Endothelial cell of umbilical vein (primary cell): Measurements from ENCODE around the gene MROH8. TPM values are rescaled to one million over a fixed set of nuclear protein-coding genes. Genes with fewer than 3 reads are reported as not detected.

ENCODE experiments used
- BruUV-seq: library from RNA; stranded (reverse); fragments of 400-500 nt; replicated peaks from 2 replicates; lab custom pipeline; 2021; lab: Mats Ljungman, UMichigan
- CTCF ChIA-PET: fragments of 300-600, 350-600 bp; sonication (Branson Sonifier 250); formaldehyde crosslinking; loops from one replicate; lab custom pipeline; 2021; ENCODE audit warnings: antibody characterized with exemption, inconsistent platforms; lab: Charles Lee
- POLR2A ChIA-PET: fragments of 300-600, 350-600 bp; sonication (Branson Sonifier 250); formaldehyde crosslinking; loops from one replicate; lab custom pipeline; 2021; ENCODE audit warnings: antibody characterized with exemption, inconsistent platforms; lab: Charles Lee
- DNase-seq: peaks from one replicate; pipeline ENCODE4 v3.0.0-alpha.2; 2011; ENCODE audit warnings: low read depth, low spot score
- FAIRE-seq: peaks from 2 replicates; lab custom pipeline; 2011; peaks lifted over from hg19 to GRCh38; lab: Jason Lieb, UNC
- H2AFZ ChIP-seq: 2 replicates; pipeline ENCODE4 v1.6.0; 2012; ENCODE audit warnings: low read depth, low read length, control low read depth, inconsistent platforms
- H3K27ac ChIP-seq: 2 replicates; pipeline ENCODE4 v1.5.1; 2011; ENCODE audit warnings: low read depth, mild to moderate bottlenecking, control low read depth, low read length, moderate library complexity; ENCODE audit not compliant: insufficient read depth
- H3K27me3 ChIP-seq, 2 experiments: 2 replicates each; pipeline versions ENCODE4 v1.6.0 to v1.6.1; 2011; ENCODE audit warnings: low read length in 2 of 2, mixed read lengths in 1 of 2; ENCODE audit not compliant: control insufficient read depth in 2 of 2, insufficient read depth in 2 of 2
- H3K36me3 ChIP-seq, 2 experiments: 2 replicates in 1 of 2; 3 replicates in 1 of 2; pipeline ENCODE4 v1.5.1; 2011; ENCODE audit warnings: low read length in 2 of 2, mild to moderate bottlenecking in 1 of 2, moderate library complexity in 1 of 2; ENCODE audit not compliant: control insufficient read depth in 2 of 2, insufficient read depth in 2 of 2; ENCODE audit errors: extremely low read depth in 1 of 2
- H3K4me1 ChIP-seq: 3 replicates; pipeline ENCODE4 v1.5.1; 2011; ENCODE audit warnings: mild to moderate bottlenecking, low read length; ENCODE audit not compliant: control insufficient read depth, insufficient read depth; ENCODE audit errors: extremely low read depth
- H3K4me2 ChIP-seq: 2 replicates; pipeline ENCODE4 v1.6.1; 2011; ENCODE audit warnings: low read length, control low read depth, mixed read lengths; ENCODE audit not compliant: insufficient read depth
- H3K4me3 ChIP-seq, 3 experiments: fragments of 200-600 bp in 1 of 3; sonication (generic), shearing (Covaris generic) in 1 of 3; replicated peaks in 1 of 3; 2 replicates each; pipeline ENCODE4 v1.5.1; 2011 to 2016; ENCODE audit warnings: control low read depth in 3 of 3, low read length in 3 of 3, mild to moderate bottlenecking in 2 of 3, inconsistent platforms in 1 of 3, low read depth in 1 of 3, moderate library complexity in 1 of 3; ENCODE audit not compliant: insufficient read depth in 1 of 3
- H3K79me2 ChIP-seq: 2 replicates; pipeline ENCODE4 v1.6.0; 2012; ENCODE audit warnings: low read length, inconsistent platforms; ENCODE audit not compliant: control insufficient read depth, insufficient read depth
- H3K9ac ChIP-seq: replicated peaks from 2 replicates; pipeline ENCODE3; 2011; ENCODE audit warnings: low read length, control low read depth; ENCODE audit not compliant: insufficient read depth; ENCODE audit errors: extremely low read depth
- H3K9me1 ChIP-seq: replicated peaks from 3 replicates; pipeline ENCODE4 v1.6.0; 2011; ENCODE audit warnings: mild to moderate bottlenecking, low read length; ENCODE audit not compliant: control insufficient read depth, insufficient read depth; ENCODE audit errors: extremely low read depth
- H3K9me3 ChIP-seq: replicated peaks from 2 replicates; pipeline ENCODE4 v1.5.1; 2012; ENCODE audit warnings: low read length, inconsistent platforms; ENCODE audit not compliant: control insufficient read depth, insufficient read depth
- H4K20me1 ChIP-seq: replicated peaks from 2 replicates; pipeline ENCODE3; 2011; ENCODE audit warnings: mild to moderate bottlenecking, low read length; ENCODE audit not compliant: control insufficient read depth, insufficient read depth; ENCODE audit errors: extremely low read depth
- CTCF ChIP-seq, 2 donors: IDR thresholded peaks; 1 replicate in 1 of 2; 2 replicates in 1 of 2; pipeline ENCODE4 v1.5.1; 2011; ENCODE audit warnings: low read length in 2 of 2, mild to moderate bottlenecking in 2 of 2, moderate library complexity in 2 of 2, control low read depth in 1 of 2, inconsistent platforms in 1 of 2, low read depth in 1 of 2; ENCODE audit not compliant: insufficient read depth in 1 of 2; ENCODE audit errors: extremely low read depth in 1 of 2
- EZH2 ChIP-seq: IDR thresholded peaks from 2 replicates; pipeline ENCODE4 v1.6.1; 2012; ENCODE audit warnings: borderline replicate concordance, low read depth, mild to moderate bottlenecking, moderate library complexity, low read length, inconsistent platforms; ENCODE audit not compliant: severe bottlenecking
- FOS ChIP-seq: IDR thresholded peaks from 2 replicates; pipeline ENCODE4 v1.6.1; 2011; ENCODE audit warnings: mild to moderate bottlenecking, low read length, moderate library complexity, borderline replicate concordance; ENCODE audit not compliant: insufficient read depth
- GATA2 ChIP-seq: IDR thresholded peaks from 2 replicates; pipeline ENCODE4 v1.7.0; 2011; ENCODE audit warnings: low read depth, mild to moderate bottlenecking, moderate library complexity, mixed read lengths, low read length; ENCODE audit not compliant: insufficient read length, insufficient read depth
- JUN ChIP-seq: IDR thresholded peaks from 2 replicates; pipeline ENCODE4 v1.6.1; 2011; ENCODE audit warnings: borderline replicate concordance, low read depth; ENCODE audit not compliant: insufficient read length, insufficient read depth
- MYC ChIP-seq: IDR thresholded peaks from one replicate; pipeline ENCODE4 v1.6.1; 2011; ENCODE audit warnings: mild to moderate bottlenecking, low read depth, low read length
- POLR2A ChIP-seq: IDR thresholded peaks from 2 replicates; pipeline ENCODE4 v1.6.1; 2012; ENCODE audit warnings: low read depth, mild to moderate bottlenecking, control low read depth, low read length
- POLR2AphosphoS5 ChIP-seq: IDR thresholded peaks from 2 replicates; pipeline ENCODE4 v1.6.1; 2012; ENCODE audit warnings: low read depth, mild to moderate bottlenecking, control low read depth, low read length, moderate library complexity; ENCODE audit not compliant: insufficient read depth
- dilution Hi-C: fragments of 300-500 bp; cut with MboI; formaldehyde crosslinking; loops from one replicate; pipeline ENCODE4 v1.15.0; 2019; ENCODE audit warnings: low sequenced_read_pairs; ENCODE audit not compliant: extremely low pct_ligation_motif_present
- intact Hi-C: fragments of 100-400 bp; cut with micrococcal nuclease; formaldehyde crosslinking; loops from one replicate; pipeline ENCODE4 v1.10.0; 2022
- polyA plus RNA-seq, 4 experiments: library from polyadenylated mRNA; depleted of rRNA in 3 of 4; stranded (reverse) in 3 of 4; unstranded in 1 of 4; fragments of >200 nt; gene quantifications; 2 replicates each; pipeline versions ENCODE4 v1.2.1 to v1.2.3, GENCODE V29; 2011 to 2012; ENCODE audit warnings: missing spikeins in 1 of 4
- total RNA-seq: library from RNA; stranded (reverse); gene quantifications from 2 replicates; pipeline ENCODE4 v1.2.3, GENCODE V29; 2021
- TF ChIP-seq, protein P1 (sequence below): IDR thresholded peaks from 2 replicates; pipeline ENCODE4 v1.6.1; 2011; ENCODE audit not compliant: insufficient read depth, insufficient read length

Gene MROH8
- total and polyA plus RNA-seq, 2 donors (not counting 3 experiments of a cell fraction or from before 2014, with no cell fraction given) = 1.3 to 1.5 TPM

DNA sequence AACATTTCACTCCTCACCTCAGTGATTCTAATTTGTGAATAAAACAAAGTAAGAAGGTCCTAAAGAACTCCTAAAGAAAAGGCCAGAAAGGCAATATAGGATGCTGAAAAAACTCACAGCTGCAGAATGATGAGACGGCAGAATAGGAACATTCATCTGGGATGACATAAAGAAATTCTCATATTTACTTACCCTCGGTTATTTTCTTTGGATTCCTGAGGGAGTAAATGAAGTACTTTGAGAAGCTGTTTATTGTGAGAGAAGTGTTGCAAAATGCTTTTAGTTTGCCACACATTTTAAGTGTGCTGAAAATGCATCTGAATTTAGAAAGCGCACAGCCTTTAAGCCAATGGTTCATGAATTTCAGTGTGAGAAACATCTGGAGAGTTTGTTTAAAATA lies 47.9 kb downstream of the MROH8 start:
- ChIA-PET POLR2A (interaction anchor here (0.5 kb wide), 1 partner anchor 126 kb away, joined by 4 read pairs; no protein-coding TSS in a partner anchor), CTCF (interaction anchor here (0.6 to 1.2 kb wide), 2 partner anchors 24 to 35 kb away, joined by 3 read pairs; no protein-coding TSS in a partner anchor)
- no peak overlapping the region for H2AFZ ChIP-seq
- H3K9me3 ChIP-seq = no peaks in the 10 kb centered on the region
- no peaks in the 10 kb centered on the region for H3K9me1 ChIP-seq
- H4K20me1 ChIP-seq = no peaks in the 10 kb centered on the region
- H3K9ac ChIP-seq = no peak overlapping the region
- TF ChIP-seq, protein P1, sequence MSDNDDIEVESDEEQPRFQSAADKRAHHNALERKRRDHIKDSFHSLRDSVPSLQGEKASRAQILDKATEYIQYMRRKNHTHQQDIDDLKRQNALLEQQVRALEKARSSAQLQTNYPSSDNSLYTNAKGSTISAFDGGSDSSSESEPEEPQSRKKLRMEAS = no peak
- TF ChIP-seq EZH2 (no peak), CTCF (IDR thresholded peaks at IDR 0.05; ENCODE audit: extremely low read depth in 1 of 2, insufficient read depth in 1 of 2, low read depth in 1 of 2, low read length in 2 of 2) (no peak), JUN (no peak), POLR2AphosphoS5 (no peak), GATA2 (no peak), FOS (no peak), POLR2A (no peak), MYC (no peak)
- intact Hi-C loops (no loop called here), dilution Hi-C loops (no loop called here)
- no peaks in the 10 kb centered on the region for H3K4me1 ChIP-seq
- FAIRE-seq (no peak), DNase-seq (no peak)
- H3K27me3 ChIP-seq = peaks cover 11 to 14% of the 10 kb centered on the region in 2 experiments
- no peaks in the 10 kb centered on the region for H3K36me3 ChIP-seq
- H3K27ac ChIP-seq = no peak overlapping the region
- no peak overlapping the region for H3K4me3 ChIP-seq
- BruUV-seq = no TSS peak
- H3K4me2 ChIP-seq = no peak overlapping the region
- no peaks in the 10 kb centered on the region for H3K79me2 ChIP-seq
